ENCODE data around the gene KDM1A. TPM values are rescaled to one million over a fixed set of nuclear protein-coding genes. Genes with fewer than 3 reads are reported as not detected.

Gene KDM1A
- total and polyA plus RNA-seq, 9 of the 15 experiments (the other 6 are each of a cell fraction or from before 2014, with no cell fraction given) = 59.2 to 181 (median 168) TPM

DNA sequence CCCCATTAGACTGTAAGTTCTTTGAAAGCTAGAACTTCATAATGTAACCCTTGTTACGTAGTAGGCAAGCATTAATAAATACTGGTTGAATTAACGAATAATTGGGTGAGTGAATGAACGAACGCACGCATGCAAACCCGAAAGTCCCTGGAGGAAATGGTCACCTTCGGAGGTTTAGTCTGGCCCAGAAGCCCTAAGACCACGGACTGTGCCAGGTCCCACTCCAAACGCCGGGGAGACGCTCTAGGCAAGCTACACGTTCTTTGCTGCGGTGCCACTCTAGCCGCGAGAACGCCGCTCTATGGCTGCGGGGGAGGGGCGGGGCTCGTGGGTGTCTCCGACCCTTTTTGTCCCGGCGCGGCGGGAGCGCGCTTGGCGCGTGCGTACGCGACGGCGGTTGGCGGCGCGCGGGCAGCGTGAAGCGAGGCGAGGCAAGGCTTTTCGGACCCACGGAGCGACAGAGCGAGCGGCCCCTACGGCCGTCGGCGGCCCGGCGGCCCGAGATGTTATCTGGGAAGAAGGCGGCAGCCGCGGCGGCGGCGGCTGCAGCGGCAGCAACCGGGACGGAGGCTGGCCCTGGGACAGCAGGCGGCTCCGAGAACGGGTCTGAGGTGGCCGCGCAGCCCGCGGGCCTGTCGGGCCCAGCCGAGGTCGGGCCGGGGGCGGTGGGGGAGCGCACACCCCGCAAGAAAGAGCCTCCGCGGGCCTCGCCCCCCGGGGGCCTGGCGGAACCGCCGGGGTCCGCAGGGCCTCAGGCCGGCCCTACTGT is at the start of gene KDM1A (continued):
- TF ChIP-seq, protein P1, sequence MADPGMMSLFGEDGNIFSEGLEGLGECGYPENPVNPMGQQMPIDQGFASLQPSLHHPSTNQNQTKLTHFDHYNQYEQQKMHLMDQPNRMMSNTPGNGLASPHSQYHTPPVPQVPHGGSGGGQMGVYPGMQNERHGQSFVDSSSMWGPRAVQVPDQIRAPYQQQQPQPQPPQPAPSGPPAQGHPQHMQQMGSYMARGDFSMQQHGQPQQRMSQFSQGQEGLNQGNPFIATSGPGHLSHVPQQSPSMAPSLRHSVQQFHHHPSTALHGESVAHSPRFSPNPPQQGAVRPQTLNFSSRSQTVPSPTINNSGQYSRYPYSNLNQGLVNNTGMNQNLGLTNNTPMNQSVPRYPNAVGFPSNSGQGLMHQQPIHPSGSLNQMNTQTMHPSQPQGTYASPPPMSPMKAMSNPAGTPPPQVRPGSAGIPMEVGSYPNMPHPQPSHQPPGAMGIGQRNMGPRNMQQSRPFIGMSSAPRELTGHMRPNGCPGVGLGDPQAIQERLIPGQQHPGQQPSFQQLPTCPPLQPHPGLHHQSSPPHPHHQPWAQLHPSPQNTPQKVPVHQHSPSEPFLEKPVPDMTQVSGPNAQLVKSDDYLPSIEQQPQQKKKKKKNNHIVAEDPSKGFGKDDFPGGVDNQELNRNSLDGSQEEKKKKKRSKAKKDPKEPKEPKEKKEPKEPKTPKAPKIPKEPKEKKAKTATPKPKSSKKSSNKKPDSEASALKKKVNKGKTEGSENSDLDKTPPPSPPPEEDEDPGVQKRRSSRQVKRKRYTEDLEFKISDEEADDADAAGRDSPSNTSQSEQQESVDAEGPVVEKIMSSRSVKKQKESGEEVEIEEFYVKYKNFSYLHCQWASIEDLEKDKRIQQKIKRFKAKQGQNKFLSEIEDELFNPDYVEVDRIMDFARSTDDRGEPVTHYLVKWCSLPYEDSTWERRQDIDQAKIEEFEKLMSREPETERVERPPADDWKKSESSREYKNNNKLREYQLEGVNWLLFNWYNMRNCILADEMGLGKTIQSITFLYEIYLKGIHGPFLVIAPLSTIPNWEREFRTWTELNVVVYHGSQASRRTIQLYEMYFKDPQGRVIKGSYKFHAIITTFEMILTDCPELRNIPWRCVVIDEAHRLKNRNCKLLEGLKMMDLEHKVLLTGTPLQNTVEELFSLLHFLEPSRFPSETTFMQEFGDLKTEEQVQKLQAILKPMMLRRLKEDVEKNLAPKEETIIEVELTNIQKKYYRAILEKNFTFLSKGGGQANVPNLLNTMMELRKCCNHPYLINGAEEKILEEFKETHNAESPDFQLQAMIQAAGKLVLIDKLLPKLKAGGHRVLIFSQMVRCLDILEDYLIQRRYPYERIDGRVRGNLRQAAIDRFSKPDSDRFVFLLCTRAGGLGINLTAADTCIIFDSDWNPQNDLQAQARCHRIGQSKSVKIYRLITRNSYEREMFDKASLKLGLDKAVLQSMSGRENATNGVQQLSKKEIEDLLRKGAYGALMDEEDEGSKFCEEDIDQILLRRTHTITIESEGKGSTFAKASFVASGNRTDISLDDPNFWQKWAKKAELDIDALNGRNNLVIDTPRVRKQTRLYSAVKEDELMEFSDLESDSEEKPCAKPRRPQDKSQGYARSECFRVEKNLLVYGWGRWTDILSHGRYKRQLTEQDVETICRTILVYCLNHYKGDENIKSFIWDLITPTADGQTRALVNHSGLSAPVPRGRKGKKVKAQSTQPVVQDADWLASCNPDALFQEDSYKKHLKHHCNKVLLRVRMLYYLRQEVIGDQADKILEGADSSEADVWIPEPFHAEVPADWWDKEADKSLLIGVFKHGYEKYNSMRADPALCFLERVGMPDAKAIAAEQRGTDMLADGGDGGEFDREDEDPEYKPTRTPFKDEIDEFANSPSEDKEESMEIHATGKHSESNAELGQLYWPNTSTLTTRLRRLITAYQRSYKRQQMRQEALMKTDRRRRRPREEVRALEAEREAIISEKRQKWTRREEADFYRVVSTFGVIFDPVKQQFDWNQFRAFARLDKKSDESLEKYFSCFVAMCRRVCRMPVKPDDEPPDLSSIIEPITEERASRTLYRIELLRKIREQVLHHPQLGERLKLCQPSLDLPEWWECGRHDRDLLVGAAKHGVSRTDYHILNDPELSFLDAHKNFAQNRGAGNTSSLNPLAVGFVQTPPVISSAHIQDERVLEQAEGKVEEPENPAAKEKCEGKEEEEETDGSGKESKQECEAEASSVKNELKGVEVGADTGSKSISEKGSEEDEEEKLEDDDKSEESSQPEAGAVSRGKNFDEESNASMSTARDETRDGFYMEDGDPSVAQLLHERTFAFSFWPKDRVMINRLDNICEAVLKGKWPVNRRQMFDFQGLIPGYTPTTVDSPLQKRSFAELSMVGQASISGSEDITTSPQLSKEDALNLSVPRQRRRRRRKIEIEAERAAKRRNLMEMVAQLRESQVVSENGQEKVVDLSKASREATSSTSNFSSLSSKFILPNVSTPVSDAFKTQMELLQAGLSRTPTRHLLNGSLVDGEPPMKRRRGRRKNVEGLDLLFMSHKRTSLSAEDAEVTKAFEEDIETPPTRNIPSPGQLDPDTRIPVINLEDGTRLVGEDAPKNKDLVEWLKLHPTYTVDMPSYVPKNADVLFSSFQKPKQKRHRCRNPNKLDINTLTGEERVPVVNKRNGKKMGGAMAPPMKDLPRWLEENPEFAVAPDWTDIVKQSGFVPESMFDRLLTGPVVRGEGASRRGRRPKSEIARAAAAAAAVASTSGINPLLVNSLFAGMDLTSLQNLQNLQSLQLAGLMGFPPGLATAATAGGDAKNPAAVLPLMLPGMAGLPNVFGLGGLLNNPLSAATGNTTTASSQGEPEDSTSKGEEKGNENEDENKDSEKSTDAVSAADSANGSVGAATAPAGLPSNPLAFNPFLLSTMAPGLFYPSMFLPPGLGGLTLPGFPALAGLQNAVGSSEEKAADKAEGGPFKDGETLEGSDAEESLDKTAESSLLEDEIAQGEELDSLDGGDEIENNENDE (IDR thresholded peaks at IDR 0.05; ENCODE audit: low read depth, low read length) = no peak
- TF ChIP-seq BRF1 (IDR thresholded peaks at IDR 0.05; ENCODE audit: borderline replicate concordance, extremely low read depth, insufficient read length) (no peak), ARHGAP35 (IDR thresholded peaks at IDR 0.05; ENCODE audit: partially characterized antibody) (no peak), ZNF121 (CRISPR knock-in tag; conservative IDR thresholded peaks at IDR 0.05) (no peak), BRF2 (IDR thresholded peaks at IDR 0.05; ENCODE audit: borderline replicate concordance, insufficient read depth, insufficient read length) (no peak), FOXP1 (CRISPR knock-in tag; IDR thresholded peaks at IDR 0.05) (peak; percentile 98), HEY1 (CRISPR knock-in tag; IDR thresholded peaks at IDR 0.05; ENCODE audit: borderline replicate concordance) (no peak), MYBL2 (IDR thresholded peaks at IDR 0.05; ENCODE audit: low read depth) (no peak), MYBL2 (CRISPR knock-in tag; IDR thresholded peaks at IDR 0.05; ENCODE audit: borderline replicate concordance) (no peak; the same call in 1 of the 2 replicates)
- TF ChIP-seq, protein P2, sequence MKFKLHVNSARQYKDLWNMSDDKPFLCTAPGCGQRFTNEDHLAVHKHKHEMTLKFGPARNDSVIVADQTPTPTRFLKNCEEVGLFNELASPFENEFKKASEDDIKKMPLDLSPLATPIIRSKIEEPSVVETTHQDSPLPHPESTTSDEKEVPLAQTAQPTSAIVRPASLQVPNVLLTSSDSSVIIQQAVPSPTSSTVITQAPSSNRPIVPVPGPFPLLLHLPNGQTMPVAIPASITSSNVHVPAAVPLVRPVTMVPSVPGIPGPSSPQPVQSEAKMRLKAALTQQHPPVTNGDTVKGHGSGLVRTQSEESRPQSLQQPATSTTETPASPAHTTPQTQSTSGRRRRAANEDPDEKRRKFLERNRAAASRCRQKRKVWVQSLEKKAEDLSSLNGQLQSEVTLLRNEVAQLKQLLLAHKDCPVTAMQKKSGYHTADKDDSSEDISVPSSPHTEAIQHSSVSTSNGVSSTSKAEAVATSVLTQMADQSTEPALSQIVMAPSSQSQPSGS (CRISPR knock-in tag; IDR thresholded peaks at IDR 0.05) = no peak; the same call in 1 of the 2 replicates
- TF ChIP-seq, protein P3, sequence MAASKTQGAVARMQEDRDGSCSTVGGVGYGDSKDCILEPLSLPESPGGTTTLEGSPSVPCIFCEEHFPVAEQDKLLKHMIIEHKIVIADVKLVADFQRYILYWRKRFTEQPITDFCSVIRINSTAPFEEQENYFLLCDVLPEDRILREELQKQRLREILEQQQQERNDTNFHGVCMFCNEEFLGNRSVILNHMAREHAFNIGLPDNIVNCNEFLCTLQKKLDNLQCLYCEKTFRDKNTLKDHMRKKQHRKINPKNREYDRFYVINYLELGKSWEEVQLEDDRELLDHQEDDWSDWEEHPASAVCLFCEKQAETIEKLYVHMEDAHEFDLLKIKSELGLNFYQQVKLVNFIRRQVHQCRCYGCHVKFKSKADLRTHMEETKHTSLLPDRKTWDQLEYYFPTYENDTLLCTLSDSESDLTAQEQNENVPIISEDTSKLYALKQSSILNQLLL (CRISPR knock-in tag; IDR thresholded peaks at IDR 0.05; ENCODE audit: borderline replicate concordance) = no peak

Measured in K562 (cell line).